ENCODE data around the gene DGCR2. TPM values are rescaled to one million over a fixed set of nuclear protein-coding genes. Genes with fewer than 3 reads are reported as not detected.

Gene DGCR2
- total and polyA plus RNA-seq, 2 of the 4 experiments (the other 2 are of a cell fraction) = 17.2 to 35.4 TPM

- H3K9ac ChIP-seq (ENCODE audit: low read depth, low read length) = no peak overlapping the region
- ATAC-seq (ENCODE audit: low read depth) (no peak), DNase-seq (no peak)
- no peak overlapping the region for H2BK20ac ChIP-seq (ENCODE audit: low read depth, low read length)
- H4K5ac ChIP-seq (ENCODE audit: low read depth, low read length) = no peak overlapping the region
- H3K4me3 ChIP-seq (ENCODE audit: insufficient read depth, low read depth, low read length) = no peak overlapping the region
- H4K8ac ChIP-seq (ENCODE audit: low read depth in 2 of 2, low read length in 2 of 2) = no peak overlapping the region
- H2AFZ ChIP-seq (replicated peaks; ENCODE audit: low read length, poor library complexity) = no peak overlapping the region
- intact Hi-C loops (cut with micrococcal nuclease) (no loop called here), in situ Hi-C loops (cut with MboI; ENCODE audit: low sequenced_read_pairs) (no loop called here), dilution Hi-C loops (cut with HindIII; ENCODE audit: low sequenced_read_pairs, unreplicated experiment) (no loop called here)
- no peaks in the 10 kb centered on the region for H3K9me1 ChIP-seq (ENCODE audit: insufficient read depth, low read length)
- no peaks in the 10 kb centered on the region for H3K79me1 ChIP-seq (ENCODE audit: low read depth in 1 of 2, low read length in 2 of 2)
- no peaks in the 10 kb centered on the region for H3K36me3 ChIP-seq (ENCODE audit: control insufficient read depth, insufficient read depth, low read length)
- H2AK5ac ChIP-seq (ENCODE audit: low read depth, low read length) = no peak overlapping the region
- no peak overlapping the region for H3K4me2 ChIP-seq (ENCODE audit: low read depth, low read length)
- H4K91ac ChIP-seq (ENCODE audit: insufficient read depth, low read depth, low read length) = no peak overlapping the region
- TF ChIP-seq RAD21 (IDR thresholded peaks at IDR 0.05; ENCODE audit: low read length) = no peak
- no peak for TF ChIP-seq MAZ (IDR thresholded peaks at IDR 0.05; ENCODE audit: borderline replicate concordance, low read depth, low read length)
- no peak for TF ChIP-seq USF2 (IDR thresholded peaks at IDR 0.05; ENCODE audit: low read depth, low read length)
- TF ChIP-seq CHD1 (IDR thresholded peaks at IDR 0.05; ENCODE audit: low read depth, low read length) = no peak
- TF ChIP-seq CEBPB (IDR thresholded peaks at IDR 0.05; ENCODE audit: low read depth, low read length) = no peak
- no peak for TF ChIP-seq RCOR1 (IDR thresholded peaks at IDR 0.05; ENCODE audit: insufficient replicate concordance, low read length)
- no peak for TF ChIP-seq POLR2A (IDR thresholded peaks at IDR 0.05; ENCODE audit: low read depth, low read length)
- no peak for TF ChIP-seq SMC3 (IDR thresholded peaks at IDR 0.05; ENCODE audit: low read depth, low read length)
- no peak for TF ChIP-seq MXI1 (IDR thresholded peaks at IDR 0.05; ENCODE audit: borderline replicate concordance, low read depth, low read length)
- no peak for TF ChIP-seq RFX5 (IDR thresholded peaks at IDR 0.05; ENCODE audit: low read depth, low read length)
- TF ChIP-seq CTCF (conservative IDR thresholded peaks at IDR 0.05; ENCODE audit: low read depth, low read length) = no peak
- no peak for TF ChIP-seq BHLHE40 (IDR thresholded peaks at IDR 0.05; ENCODE audit: low read depth, low read length)
- no peak for TF ChIP-seq ELK1 (IDR thresholded peaks at IDR 0.05; ENCODE audit: borderline replicate concordance, low read depth, low read length)
- TF ChIP-seq NFE2L2 (IDR thresholded peaks at IDR 0.05; ENCODE audit: low read depth, low read length) = no peak
- TF ChIP-seq MAFK (IDR thresholded peaks at IDR 0.05; ENCODE audit: low read depth, low read length) = no peak
- H3K27ac ChIP-seq (ENCODE audit: insufficient read depth, low read length) = no peak overlapping the region
- H2BK15ac ChIP-seq (ENCODE audit: low read depth, low read length) = no peak overlapping the region
- peaks cover 45% of the 10 kb centered on the region for H3K27me3 ChIP-seq (ENCODE audit: control insufficient read depth, insufficient read depth, low read length)
- no peak overlapping the region for H3K18ac ChIP-seq (ENCODE audit: low read depth, low read length)
- 77% methylated on average over 3 of the region's 9 CpGs; no CpG with 5 or more reads in 1 of the 2 experiments for WGBS, 2 experiments (ENCODE audit: extremely low coverage in 2 of 2, insufficient read length in 1 of 2)
- no TSS peak for BruUV-seq (replicated peaks)
- H3K23ac ChIP-seq (ENCODE audit: low read depth, low read length) = no peak overlapping the region
- H2AK9ac ChIP-seq (replicated peaks; ENCODE audit: low read depth, low read length, poor library complexity) = no peak overlapping the region
- no peak overlapping the region for H2BK120ac ChIP-seq (ENCODE audit: low read depth, low read length)
- H3K4me1 ChIP-seq (ENCODE audit: control insufficient read depth, insufficient read depth, low read length) = no peaks in the 10 kb centered on the region
- H3K14ac ChIP-seq (replicated peaks; ENCODE audit: low read depth, low read length) = no peak overlapping the region
- H2BK5ac ChIP-seq (ENCODE audit: low read depth, low read length, poor library complexity, severe bottlenecking) = no peak overlapping the region
- POLR2A ChIA-PET (ENCODE audit: unreplicated experiment) = no interaction called here
- no peak overlapping the region for H3K4ac ChIP-seq (ENCODE audit: low read depth, low read length)
- H3K56ac ChIP-seq (ENCODE audit: extremely low read depth, insufficient read depth, low read length) = no peak overlapping the region
- H4K20me1 ChIP-seq (ENCODE audit: insufficient read depth, low read length) = no peaks in the 10 kb centered on the region
- H3K9me3 ChIP-seq (ENCODE audit: control insufficient read depth, insufficient read depth, low read length) = no peaks in the 10 kb centered on the region
- CTCF ChIA-PET = no interaction called here
These were observed 125.8 kb downstream of the DGCR2 start for GRCh38 chr22:18996376-18996900.

All from IMR-90 (cell line).